Ishikawa (cell line): ENCODE data around the gene FOXC2.

Source experiments
- CEBPB ChIP-seq: IDR thresholded peaks from 2 replicates; pipeline ENCODE4 v1.6.1; 2012
- EP300 ChIP-seq: IDR thresholded peaks from 2 replicates; pipeline ENCODE4 v1.6.1; 2012; ENCODE audit warnings: borderline replicate concordance
- FOXM1 ChIP-seq: IDR thresholded peaks from 2 replicates; pipeline ENCODE4 v1.6.1; 2012; ENCODE audit warnings: low read depth, borderline replicate concordance
- RAD21 ChIP-seq: IDR thresholded peaks from 2 replicates; pipeline ENCODE4 v1.6.1; 2012; ENCODE audit warnings: low read depth
- REST ChIP-seq: IDR thresholded peaks from 2 replicates; pipeline ENCODE4 v1.6.1; 2012; ENCODE audit warnings: low read depth, mild to moderate bottlenecking
- TAF1 ChIP-seq: IDR thresholded peaks from 2 replicates; pipeline ENCODE4 v1.6.1; 2012; ENCODE audit warnings: low read depth, mild to moderate bottlenecking
- TEAD4 ChIP-seq: IDR thresholded peaks from 2 replicates; pipeline ENCODE4 v1.6.1; 2012
- YY1 ChIP-seq: IDR thresholded peaks from 2 replicates; pipeline ENCODE4 v1.6.1; 2012; ENCODE audit warnings: low read depth
- TF ChIP-seq, protein P1 (sequence below): IDR thresholded peaks from 2 replicates; pipeline ENCODE4 v1.6.1; 2012
- TF ChIP-seq, protein P2 (sequence below): IDR thresholded peaks from 2 replicates; pipeline ENCODE4 v1.6.1; 2012

DNA sequence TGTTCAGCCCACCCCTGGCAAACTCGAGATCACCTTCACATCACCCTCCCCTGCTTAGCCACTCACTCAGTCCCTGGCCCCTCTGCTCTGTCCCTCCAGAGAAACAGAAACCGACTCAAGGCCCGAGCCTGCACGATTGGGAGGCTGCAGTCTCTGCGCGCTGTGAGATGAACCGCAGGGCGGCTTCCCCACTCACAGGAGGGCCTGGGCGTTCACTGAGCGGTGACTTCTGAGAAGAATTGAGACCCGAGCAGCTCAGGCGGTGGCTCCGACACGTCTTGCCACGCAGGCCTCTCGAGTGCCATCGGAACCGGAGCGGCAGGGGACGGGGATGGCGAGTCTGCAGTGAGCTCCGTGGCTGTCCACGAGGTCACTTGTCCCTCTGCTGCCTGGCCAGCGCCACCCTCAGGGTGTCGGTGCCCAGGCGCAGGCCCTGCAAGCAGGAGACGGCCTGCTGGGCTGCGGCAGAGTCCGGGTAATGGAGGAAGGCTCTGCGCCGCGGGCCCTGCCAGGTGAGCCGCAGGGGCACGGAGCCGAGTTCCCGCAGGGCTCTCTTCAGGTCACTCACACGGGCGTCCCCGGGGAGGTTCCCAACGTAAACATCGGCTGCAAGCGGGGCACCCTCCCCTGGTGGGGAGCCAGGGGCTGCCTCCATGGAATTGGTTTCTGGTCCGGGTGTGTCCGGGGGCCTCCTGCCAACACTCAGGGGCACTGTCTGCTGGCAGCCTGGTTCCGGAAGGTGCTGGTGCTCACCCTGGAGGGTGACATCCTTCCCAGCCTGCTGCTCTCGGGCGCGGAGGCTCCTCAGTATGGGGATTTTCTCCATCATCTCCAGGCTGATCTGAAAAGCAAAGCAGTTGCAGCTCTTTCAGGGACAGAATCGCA is 34.7 kb upstream of the FOXC2 start:
- TF ChIP-seq RAD21 (no peak), TEAD4 (no peak), EP300 (no peak), TAF1 (no peak), FOXM1 (no peak), CEBPB (no peak), YY1 (no peak), REST (no peak)
- TF ChIP-seq, protein P1, sequence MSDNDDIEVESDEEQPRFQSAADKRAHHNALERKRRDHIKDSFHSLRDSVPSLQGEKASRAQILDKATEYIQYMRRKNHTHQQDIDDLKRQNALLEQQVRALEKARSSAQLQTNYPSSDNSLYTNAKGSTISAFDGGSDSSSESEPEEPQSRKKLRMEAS, result no peak
- TF ChIP-seq, protein P2, sequence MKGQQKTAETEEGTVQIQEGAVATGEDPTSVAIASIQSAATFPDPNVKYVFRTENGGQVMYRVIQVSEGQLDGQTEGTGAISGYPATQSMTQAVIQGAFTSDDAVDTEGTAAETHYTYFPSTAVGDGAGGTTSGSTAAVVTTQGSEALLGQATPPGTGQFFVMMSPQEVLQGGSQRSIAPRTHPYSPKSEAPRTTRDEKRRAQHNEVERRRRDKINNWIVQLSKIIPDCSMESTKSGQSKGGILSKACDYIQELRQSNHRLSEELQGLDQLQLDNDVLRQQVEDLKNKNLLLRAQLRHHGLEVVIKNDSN, result no peak
